ENCODE data around the gene IFI16.

DNA sequence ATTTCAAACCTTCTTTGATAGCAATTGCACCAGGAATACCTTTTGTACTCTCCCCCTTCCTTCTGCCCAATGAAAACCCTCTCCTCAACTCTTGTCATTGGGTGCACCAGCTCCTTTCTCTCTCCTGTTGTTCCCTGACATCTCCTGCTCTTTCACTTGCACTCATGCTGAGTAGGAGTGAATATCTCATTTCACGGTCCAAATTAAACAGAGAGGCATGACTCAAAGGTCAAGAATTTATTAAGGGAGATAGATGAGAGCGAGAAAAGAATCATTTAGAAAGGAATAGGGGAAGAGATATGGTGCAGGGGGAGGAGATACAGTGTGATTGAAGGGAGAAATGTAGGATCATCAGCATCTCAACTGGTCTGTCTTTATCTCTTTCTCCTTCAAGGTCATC is 44.7 kb downstream of the IFI16 start:
- TF ChIP-seq, protein P1, sequence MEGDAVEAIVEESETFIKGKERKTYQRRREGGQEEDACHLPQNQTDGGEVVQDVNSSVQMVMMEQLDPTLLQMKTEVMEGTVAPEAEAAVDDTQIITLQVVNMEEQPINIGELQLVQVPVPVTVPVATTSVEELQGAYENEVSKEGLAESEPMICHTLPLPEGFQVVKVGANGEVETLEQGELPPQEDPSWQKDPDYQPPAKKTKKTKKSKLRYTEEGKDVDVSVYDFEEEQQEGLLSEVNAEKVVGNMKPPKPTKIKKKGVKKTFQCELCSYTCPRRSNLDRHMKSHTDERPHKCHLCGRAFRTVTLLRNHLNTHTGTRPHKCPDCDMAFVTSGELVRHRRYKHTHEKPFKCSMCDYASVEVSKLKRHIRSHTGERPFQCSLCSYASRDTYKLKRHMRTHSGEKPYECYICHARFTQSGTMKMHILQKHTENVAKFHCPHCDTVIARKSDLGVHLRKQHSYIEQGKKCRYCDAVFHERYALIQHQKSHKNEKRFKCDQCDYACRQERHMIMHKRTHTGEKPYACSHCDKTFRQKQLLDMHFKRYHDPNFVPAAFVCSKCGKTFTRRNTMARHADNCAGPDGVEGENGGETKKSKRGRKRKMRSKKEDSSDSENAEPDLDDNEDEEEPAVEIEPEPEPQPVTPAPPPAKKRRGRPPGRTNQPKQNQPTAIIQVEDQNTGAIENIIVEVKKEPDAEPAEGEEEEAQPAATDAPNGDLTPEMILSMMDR (IDR thresholded peaks at IDR 0.05), result no peak
- TF ChIP-seq EZH2 (IDR thresholded peaks at IDR 0.05) (no peak), EZH2phosphoT487 (IDR thresholded peaks at IDR 0.05) (no peak)

Measured in neural progenitor cell (in vitro differentiated cells).